Embryonic facial prominence (tissue), 1 donor: ENCODE measurements around the gene PRELID1.
"Not testable (repeated sequence)": the region's sequence is repeated elsewhere in the genome, so short reads cannot be mapped to it uniquely, and the experiment has no call there.

Source experiments
- DNase-seq: peaks from one replicate; pipeline ENCODE4 v3.0.0-alpha.2; 2016; ENCODE audit errors: extremely low spot score

PRELID1 gene

DNA sequence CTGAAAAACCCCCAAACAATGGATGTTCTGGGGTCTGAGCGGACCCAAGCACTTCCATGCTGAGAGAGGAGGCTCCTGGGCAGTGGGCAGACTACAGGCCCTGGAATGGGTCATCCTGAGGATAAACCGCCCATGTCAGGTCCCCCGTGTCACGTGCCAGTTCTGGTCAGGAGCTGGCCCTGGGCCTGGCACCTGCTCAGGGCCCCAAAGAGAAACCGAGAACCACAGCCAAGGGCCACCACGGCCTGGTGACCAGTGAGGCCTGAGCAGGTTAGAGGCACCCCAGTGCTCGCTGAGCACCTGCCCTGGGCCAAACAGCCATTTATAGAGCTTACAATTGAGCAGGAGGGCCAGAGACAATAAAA is 32.1 kb downstream of the PRELID1 start:
- no peak for DNase-seq

DNA sequence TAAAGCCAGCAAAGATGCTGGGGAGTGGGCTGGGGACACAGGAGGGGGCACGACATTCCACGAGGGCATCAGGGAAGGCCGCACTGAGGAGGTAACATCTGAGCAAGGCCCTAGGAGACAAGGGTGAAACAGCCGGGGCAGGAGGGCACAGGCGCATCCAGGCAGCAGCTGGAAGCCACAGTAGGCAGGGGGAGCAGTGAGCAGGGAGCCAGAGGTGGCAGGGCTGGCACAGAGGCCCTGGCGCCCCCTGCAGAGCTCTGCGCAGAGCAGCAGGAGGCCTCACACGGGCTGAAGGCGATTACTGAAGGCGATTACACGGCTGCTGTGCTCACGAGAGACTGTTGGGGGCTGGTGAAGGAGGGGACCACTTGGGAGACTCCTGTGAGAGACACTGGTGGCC is 32.5 kb downstream of the PRELID1 start:
- no peak for DNase-seq

DNA sequence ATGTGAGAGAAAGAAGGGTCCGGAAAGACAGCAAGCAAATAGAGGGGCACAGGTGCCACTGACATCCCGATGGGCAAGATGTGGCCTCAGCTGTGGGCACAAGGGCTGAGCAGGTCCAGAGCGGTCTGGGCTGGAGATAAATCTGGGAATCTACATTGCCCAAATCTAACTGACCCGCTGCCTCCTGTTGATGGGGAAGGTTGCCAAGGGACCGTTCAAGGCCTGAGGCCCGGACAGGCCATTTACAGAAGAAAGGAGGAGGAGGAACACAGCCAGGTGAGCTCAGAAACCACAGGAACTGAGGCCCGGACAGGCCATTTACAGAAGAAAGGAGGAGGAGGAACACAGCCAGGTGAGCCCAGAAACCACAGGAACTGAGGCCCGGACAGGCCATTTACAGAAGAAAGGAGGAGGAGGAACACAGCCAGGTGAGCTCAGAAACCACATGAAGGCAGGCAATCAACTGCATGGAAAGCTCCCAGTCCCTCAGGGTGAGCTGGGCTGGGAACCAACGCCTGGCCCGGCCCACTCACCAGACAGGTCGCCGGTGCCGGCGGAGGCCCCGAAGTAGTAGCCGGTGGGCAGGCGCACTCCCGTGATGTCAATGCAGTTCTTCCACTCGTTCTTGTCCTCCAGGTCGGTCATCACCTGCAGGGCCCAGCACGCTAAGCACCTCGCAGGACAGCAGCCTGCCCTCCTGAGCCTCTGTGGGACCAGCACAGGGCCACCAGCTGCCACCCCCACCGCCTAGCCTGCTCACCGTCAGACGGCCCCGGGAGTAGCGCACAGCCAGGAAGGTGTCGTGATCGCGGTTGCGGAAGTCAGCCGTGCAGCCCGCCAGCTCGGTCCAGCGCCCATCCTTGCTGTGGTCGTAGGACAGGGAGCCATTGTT is 33.2 kb downstream of the PRELID1 start:
- DNase-seq, result no peak

DNA sequence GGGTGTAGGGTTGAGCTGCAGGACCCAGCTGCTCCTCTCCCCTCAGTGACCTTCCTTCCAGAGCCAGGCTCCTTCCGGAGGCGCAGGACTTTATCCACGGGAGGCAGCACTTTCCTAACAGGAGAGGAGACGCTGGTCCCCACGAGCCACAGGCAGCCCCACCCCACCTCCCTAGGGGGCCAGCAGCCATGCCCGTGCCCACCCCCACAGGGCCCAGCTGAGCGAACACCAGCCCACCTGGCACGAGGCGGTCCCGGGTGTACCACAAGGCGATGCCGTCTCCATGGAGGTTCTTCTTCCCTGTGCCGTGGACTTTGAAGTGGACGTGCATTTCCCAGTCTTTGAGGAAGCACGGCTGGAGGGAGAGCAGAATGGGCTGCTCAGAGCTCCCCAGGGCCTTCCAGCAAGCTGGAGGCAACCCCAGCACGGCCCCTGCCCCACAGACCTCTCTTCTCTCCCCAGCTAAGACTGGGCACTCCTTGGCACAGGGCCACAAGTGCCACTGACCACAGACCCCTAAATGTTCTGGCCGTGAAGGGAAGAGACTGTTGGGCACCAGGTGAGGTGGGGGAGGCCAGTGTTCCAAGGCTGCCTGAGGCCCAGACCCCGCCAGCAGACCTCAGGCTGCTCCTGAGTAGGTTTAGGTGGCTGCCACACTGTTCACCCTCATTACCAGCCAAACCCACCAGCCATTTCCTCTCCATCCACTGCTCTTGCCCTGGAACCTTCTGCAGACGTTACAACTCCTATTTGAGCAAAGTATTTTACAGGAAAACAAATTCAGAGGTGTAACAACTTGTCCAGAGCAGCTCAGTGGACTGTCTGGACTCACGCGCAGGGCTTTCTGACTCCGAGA is 34.9 kb downstream of the PRELID1 start:
- no peak for DNase-seq

DNA sequence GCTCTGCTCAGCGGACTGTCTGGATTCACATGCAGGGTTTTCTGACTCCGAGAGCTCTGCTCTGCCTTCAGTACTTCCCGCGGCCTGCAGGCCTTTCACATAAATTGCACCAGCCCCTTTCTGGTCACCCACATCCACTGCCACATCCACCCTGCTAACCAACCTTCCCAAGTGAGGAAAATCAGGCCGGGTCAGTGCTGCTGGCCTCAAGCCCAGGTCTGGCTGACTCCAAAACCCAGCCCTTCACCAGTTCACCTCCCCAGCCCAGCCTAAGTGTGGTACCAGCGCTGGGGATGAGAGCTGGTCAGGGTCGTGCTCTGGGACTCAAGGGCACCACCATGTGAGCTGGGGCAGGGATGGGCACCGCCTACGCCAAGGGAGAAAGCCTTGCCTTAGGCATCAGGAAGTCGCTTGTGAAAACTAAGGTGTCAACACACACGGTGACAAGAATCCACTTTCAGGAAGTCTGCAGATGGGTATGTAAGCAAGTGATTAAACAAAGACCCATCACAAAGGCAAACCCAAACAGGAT is 35.6 kb downstream of the PRELID1 start:
- DNase-seq, result no peak

DNA sequence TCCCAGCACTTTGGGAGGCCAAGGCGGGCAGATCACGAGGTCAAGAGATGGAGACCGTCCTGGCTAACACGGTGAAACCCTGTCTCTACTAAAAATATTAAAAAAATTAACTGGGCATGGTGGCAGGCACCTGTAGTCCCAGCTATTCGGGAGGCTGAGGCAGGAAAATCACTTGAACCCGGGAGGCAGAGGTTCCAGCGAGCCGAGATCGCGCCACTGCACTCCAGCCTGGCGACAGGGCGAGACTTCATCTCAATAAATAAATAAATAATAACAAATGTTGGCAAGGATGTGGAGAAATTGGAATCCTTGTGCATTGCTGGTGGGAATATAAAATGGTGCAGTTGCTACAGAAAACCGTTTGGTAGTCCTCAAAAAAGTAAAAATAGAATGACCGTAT is 39.4 kb downstream of the PRELID1 start:
- not testable (repeated sequence) for DNase-seq

DNA sequence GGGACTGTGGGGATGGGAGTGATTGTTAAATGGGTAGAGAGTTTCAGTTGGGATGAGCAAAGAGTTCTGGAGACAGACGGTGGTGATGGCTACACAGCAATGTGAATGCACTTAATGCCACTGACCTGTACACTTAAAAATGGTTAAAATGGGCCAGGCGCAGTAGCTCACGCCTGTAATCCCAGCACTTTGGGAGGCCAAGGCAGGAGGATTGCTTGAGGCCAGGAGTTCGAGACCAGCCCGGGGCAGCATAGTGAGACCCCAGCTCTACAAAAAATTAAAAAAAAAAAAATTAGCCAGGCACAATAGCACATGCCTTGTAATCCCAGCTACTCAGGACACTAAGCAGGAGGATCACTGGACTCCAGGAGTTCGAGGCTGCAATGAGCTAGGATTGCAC is 40.2 kb downstream of the PRELID1 start:
- no peak for DNase-seq

DNA sequence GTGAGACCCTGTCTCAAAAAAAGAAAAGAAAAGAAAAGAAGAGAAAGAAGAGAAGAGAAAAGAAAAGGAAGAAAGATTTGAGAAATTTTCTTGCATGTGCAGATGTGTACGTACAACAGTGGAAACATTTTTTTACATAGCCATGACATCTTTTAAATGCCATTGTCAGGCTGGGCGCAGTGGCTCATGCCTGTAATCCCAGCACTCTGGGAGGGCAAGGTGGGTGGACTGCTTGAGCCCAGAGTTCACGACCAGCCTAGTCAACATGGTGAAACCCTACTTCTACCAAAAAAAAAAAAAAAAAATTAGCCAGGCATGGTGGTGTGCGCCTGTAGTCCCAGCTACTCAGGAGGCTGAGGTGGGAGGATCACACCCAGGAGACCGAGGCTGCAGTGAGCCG is 41.3 kb downstream of the PRELID1 start:
- DNase-seq, result no peak

DNA sequence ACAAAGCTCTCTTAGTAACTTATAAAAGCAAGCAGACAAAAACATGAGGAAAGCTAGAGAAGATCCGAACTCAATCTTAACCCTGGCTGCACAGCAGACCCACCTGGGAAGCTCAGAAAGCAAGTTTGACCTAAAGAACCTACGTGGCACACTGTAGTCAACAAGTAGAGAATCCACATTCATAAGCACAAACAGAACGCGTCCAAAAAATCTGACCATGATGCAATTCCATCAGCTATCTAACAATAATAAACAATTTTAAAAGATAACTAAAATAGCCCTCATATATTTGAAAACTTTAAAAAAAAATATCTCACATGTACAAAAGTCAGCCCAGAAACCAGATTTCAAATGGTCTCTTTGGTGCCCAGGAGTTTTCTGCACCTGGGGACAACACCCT is 43.2 kb downstream of the PRELID1 start:
- DNase-seq, result no peak

DNA sequence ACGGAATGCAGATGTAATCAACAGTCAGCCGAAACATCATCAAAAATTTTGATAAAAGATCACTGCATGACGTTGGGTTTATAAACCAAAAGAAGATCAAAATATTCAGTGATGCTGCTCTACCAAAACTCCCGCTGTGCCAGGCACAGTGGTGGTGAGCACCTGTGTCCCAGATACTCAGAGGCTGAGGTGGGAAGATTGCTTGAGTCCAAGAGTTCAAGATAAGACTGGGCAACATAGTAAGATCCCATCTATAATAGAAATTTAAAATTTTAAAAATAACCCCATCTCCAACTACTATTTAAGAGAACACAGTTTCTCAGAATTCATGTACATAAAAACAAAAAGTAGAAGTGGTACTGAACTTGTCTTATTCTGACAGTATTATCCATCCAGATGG is 44.1 kb downstream of the PRELID1 start:
- DNase-seq, result no peak

DNA sequence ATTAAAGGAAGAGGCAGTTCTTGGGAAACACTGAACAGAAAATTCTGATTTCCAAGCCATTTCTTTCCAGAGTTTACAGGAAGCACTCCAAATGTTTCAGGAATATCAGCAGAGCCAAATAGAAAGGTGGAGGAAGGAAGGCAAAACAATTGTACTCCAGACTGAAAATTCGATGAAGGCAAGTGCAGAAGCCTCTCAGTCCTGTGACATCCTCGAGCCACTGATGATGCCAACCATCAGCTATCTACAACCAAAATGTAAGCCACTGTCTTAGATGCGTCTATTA is 45.7 kb downstream of the PRELID1 start:
- no peak for DNase-seq

DNA sequence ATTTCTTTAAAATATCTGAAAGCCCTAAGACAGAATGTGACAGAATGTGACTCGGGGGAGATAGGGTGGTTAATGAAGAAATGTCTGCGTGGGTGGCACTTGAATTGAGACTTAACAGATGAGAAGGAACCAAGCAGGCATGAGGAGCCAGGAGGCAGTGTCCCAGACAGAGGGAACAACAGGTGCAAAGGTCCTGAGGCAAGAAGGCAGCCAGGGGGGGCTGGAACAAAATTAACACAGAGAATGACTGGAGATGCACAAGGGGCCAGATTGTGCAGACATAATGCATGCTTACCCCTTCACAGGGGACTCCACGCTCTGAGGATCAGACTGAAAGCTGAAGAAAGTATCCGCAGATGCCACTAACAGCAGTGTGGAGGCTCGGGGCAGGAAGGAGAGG is 46.2 kb downstream of the PRELID1 start:
- no peak for DNase-seq

DNA sequence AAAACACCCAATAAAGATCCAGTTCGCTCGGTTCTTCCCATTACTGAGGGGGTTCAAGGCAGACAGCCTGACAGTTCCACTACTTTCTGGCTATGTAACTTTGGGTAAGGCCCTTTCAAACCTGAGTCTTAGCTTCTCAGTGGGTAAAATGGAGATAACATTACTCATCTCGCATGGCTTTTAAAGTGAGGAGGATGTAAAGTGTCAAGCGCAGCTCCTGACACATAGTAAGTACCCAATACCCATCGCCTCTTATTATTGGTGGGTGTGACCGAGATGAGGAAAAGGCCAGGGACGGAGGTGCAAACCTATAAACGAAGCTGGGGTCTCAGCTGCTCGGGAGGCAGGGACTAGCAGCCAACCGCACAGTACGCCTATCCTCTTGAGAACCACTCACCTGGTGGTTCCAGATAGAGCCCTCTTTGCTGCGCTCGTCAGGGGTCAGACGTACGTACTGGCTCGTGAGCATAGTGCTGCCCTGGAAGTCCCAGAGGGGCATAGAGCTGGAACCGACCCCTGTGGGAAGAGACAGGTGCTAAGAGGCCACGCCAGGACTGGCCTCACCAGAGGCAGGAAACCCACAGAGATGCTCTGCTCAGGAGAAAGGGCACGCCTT is 47.3 kb downstream of the PRELID1 start:
- no peak for DNase-seq

DNA sequence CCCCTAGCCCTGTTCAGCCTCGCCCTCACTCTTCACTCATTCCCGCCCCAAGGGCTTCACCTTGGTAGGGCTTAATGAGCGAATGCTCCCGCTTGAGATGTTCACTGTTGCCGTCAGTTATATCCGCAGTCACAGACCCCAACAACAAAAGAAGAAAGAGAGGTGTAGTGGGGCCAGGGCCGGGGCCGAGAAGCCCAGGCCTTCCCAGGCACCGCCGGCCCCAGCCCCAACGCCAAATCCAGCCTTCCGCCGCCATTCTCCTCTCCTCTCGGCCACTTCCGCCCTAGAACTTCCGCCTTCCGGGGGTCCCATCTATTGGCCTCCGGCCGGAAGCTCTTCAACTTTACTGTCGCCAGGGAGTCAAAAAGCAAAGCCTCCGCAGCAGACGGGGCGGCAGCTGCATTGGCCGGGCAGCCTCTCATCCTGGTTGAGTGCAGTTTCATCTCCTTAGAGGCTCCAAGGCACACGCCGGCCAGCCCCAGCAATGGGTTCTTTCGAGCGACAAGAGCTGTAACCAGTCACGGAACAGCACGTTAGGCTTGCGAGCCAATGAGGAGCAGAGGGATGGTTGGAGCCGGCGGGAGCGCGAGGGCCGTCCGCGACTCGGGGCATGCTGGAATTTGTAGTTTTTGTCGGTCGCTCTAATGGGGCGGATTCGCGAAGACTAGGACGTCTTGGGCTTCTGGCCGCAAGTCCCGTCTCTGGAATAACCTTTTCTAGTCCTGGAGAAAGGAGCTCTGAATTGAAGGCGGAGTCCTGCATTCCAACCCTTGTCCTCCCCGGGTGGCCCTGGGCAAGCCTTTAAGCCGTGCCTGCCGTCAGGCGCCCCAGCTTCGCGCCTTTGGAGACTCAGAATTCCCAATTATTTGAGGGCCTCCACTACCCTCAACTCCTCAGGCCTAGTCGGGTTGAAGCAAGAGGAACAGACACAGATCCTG is 48.1 kb downstream of the PRELID1 start, which contains the start of gene LMAN2:
Gene LMAN2 (minus strand): TSS at position 277 of the 938 bp plus-strand sequence. CDS start 21 bp downstream, at position 256.
- peak; percentile 95 for DNase-seq

DNA sequence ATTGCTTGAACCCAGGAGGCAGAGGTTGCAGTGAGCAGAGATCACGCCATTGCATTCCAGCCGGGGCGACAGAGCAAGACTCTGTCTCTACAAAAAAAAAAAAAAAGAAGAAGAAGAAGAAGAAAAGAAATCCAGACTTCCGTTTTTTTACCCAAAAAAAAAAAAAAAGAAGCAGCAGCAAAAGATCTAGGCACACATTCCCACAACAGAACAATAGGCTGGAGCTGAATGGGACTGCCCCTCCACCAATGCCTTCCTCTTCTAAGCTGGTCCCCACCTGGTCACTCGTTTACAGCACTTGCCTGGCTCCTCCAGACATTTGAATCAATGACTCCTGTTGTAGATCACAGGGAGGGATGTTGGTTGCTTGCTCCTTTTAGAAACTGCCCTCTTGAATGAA is 49.5 kb downstream of the PRELID1 start:
- DNase-seq, result no peak

DNA sequence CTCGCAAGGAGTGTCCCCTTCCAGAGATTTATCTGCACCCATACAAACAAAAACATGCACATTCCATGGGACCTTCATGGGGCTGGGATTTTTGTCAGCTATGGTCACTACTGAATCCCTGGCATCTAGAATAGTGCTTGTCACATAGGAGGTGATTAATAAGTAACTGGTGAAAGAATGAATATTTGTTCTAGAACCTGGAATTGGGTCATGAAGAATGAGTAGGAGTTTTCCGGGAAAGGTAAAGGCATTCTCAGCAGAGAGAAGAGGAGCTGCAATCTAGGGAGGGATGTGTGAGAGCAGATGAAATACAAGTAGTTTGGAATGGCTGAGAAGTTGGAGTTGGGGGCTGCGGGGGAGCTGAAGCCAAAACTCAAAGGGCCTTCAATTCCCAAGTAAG is 50.7 kb downstream of the PRELID1 start:
- no peak for DNase-seq

DNA sequence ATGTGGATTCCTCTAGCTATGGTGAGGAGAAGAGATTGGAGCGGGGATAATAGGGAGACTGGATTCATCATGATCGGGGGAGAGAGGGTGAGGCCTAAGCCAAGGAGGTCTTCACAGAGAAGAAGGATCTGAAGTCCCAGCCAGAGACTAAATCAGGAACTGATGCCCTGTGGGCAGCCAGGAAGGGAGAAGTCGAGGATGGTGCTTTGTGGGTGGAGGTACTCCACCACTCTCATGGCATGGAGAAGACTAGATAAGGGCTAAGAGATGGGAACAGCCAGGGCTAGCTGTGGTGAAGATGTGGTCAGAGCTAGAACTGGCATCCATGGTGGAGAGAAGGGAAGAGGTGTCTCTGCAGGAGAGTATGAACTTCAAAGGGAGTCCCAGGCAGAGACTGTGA is 51.1 kb downstream of the PRELID1 start:
- no peak for DNase-seq

DNA sequence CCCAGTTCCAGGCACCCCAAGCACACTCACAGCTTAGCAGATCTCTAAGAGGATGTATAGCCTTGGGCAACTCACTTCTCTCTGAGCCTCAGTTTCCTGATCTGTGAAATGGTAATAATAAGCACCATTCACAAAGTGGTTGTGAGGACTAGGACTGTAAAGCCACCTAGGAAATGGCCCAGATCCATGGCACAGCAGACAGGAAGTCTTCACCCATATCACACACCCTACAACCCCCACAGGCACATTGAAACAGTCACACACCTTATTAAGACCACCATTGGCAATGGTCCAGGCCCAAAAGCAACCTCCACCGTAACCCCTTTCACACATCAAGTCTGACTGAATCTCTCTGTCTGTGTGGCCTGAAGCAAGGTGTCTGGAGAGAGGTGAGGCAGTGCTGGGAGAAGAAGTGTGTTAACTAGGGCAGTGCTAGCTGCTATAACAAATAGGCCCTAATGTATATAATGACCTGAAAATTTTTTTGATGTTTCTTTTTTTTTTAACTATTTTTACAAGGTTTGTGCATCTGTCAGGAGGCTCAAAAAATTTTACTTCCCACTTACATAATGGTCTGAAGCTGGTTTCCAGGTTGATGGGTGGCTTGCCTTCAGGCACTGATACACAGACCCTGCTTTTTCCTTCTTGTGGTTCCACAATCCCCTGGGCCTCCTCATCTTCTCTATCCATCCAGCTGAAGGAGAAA is 51.7 kb downstream of the PRELID1 start:
- DNase-seq, result no peak

DNA sequence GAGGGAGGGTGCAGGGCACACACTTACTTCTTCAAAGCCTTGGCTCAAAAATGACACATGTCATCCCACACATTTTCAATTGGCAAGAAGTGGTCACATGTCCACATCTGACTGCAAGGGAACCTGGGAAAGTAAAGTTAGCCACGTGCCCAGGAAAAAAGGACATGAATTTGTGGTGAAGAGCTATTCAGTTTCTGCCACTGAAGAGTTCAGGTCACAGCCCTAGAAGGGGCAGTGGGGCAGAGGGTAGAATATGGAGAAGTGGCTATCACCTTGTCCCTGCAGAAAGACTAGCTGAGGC is 52.2 kb downstream of the PRELID1 start:
- no peak for DNase-seq
